Uterus (tissue), 2 donors: Measurements from ENCODE around the gene PEDS1.

Experiments
- CTCF ChIP-seq, 4 experiments: fragments of 200-600 bp in 2 of 4; fragments of 450-650 bp in 2 of 4; sonication (generic) in 2 of 4; IDR thresholded peaks; one replicate each; pipeline ENCODE4 v1.5.1; 2016 to 2019; ENCODE audit warnings: antibody characterized with exemption in 4 of 4, mild to moderate bottlenecking in 2 of 4, moderate library complexity in 1 of 4
- POLR2A ChIP-seq, 2 donors: fragments of 450-650 bp; IDR thresholded peaks; one replicate each; pipeline ENCODE4 v1.6.1; 2016; ENCODE audit warnings: antibody characterized with exemption in 2 of 2, mild to moderate bottlenecking in 1 of 2, moderate library complexity in 1 of 2

DNA sequence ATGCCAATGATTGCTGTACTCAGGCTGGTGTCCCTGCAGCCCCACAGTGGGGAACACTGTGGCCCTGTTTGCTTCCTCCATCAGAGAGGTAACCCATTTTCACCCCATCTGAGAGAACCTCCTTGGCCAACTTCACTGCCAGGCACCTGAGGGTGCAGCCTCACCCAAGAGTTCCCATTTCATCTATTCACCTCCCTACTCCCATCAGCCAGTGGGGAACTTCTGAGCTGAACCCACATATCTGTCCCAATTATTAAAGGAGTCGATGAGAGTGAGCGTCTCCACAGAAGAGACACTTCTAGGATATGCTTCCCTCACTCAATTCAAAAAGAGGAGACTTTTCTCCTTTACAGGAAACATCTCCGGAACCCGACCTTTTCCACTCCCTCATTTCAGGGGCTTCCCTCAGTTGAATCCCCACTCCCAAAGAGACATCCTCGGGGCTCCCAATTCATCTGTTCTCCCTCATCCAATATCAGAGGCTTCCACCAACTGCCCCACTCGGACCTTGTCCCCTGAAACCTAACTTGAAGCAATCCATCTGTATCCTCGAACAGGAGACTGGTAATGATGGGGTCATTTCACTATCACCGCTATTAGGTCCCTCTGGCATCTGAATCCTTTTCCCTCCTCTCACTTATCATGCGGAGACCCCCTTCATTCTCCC is 41.6 kb downstream of the PEDS1 start:
- TF ChIP-seq CTCF (IDR thresholded peaks at IDR 0.05) (no peak), POLR2A (IDR thresholded peaks at IDR 0.05) (no peak)
